Frontal cortex (tissue), 4 donors: ENCODE data around the gene RICTOR. TPM values are rescaled to one million over a fixed set of nuclear protein-coding genes. Genes with fewer than 3 reads are reported as not detected.

Experiments used
- DNase-seq, 2 donors: peaks; one replicate each; pipeline ENCODE4 v3.0.0; 2012; ENCODE audit warnings: low spot score in 2 of 2
- FAIRE-seq: peaks from 2 replicates; lab custom pipeline; 2012; peaks lifted over from hg19 to GRCh38; lab: Jason Lieb, UNC
- small RNA-seq: library from RNA; depleted of rRNA; stranded (forward); fragments of <200 nt; gene quantifications from one replicate; pipeline ENCODE3, GENCODE V24; 2014
- total RNA-seq: library from RNA; depleted of rRNA; stranded (reverse); fragments of >200 nt; gene quantifications from one replicate; pipeline ENCODE4 v1.2.3, GENCODE V29; 2014
- donor health status: control.
- donor health status: control.
- donor health status: control.

RICTOR gene
- total RNA-seq, 1 donor from 2014 or later = 56.7 TPM

DNA sequence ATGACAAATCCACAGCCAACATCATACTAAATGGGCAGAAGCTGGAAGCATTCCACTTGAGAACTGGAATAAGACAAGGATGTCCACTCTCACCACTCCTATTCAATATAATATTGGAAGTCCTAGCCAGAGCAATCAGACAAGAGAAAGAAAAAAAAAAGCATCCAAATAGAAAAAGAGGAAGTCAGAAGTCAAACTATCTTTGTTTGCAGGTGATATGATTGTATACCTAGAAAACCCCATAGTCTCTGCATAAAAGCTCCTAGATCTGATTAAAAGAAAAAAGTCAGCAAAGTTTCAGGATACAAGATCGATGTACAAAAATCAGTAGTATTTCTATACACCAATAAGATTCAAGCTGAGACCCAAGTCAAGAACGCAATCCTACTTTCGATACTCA, 162.3 kb downstream of the RICTOR start:
- no peak for DNase-seq
- FAIRE-seq = no peak

DNA sequence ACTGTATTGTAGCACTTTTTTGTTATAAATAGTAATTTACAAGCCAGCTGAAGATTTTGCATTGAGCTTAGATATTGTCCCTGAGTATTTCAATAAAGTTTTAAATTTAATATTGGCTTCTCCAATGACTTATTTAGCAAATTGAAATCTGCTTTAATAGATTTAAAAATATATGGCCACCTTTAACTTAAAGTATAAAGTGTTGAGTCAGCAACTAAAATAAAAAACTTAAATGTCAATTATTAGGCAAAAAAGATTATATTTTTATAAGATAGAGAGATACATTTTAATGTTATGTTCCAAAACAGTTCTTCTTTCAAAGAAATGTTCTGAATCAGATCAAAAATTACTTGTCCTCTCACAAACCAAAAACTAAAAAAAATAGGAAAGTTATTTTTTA, 167.7 kb downstream of the RICTOR start:
- no peak for DNase-seq
- FAIRE-seq = no peak

DNA sequence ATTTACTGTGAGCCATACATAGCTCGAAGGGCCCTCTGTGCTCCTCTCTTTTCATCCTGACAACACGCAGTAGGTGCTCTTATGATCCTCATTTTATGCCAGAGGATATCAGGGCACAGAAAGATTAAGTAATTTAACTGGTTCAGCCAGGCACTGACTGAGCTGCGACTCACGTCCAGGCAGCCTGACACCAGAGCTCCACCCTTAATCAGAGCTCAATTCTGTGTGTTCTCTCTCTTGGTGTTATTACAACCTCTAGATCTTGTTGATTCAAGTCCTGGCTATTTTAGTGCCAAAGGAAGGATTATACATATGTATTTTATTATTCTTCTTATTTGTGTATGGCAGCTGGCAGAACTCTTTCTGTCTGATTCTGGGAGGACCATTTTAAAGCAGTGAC, 168.7 kb downstream of the RICTOR start:
- DNase-seq (no peak), FAIRE-seq (no peak)

DNA sequence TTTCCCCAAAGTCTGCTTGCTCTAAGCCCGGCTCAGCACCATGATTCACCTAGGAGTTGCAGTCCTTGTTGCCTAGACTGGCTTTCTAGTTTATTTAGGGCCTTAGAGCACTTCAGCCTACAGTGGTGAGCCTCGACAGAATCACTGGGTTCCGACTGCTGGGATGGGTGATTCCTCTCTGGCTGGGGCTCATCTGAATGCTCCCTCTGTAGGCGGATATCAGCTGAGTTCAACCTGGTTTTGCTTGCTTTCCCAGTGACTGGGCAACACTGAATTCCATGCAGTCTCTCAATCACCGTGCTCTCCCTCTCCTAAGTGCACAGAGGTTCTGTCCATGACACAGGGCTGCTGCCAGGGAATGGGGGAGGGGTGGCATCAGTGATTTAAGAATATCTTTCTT, 174.3 kb downstream of the RICTOR start:
- no peak for FAIRE-seq
- no peak for DNase-seq

DNA sequence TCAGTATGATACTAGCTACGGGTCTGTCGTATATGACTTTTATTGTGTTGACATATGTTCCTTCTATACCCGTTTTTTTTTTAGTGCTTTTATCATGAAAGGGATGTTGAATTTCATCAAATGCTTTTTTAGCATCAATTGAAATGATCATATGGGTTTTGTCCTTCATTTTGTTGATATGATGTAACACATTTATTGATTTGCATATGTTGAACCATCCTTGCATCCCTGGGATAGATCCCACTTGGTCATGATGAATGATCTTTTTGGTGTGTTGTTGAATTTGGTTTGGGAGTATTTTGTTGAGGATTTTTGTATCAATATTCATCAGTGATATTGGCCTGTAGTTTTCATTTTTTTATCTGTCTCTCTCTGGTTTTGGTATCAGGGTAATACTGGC, 177.4 kb downstream of the RICTOR start:
- FAIRE-seq = no peak
- no peak for DNase-seq

DNA sequence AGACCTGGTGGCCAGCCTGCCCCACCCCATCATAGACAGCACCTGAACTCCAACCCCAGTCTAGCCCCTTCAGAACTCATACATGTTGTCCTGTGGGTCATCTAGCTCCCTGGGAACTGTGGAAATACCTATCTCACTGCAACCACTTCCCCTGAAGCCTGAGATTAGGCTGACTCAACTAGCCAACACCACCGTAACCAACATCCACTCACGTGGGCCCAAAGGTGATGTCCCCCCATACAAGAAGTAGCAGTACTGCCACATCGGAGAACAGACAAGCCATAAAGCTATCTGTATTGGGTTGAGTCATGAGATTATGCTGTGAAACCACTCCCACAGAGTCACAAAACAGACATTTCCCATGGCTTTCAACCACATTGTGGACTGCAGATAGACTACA, 181.8 kb downstream of the RICTOR start:
- no peak for DNase-seq
- no peak for FAIRE-seq

DNA sequence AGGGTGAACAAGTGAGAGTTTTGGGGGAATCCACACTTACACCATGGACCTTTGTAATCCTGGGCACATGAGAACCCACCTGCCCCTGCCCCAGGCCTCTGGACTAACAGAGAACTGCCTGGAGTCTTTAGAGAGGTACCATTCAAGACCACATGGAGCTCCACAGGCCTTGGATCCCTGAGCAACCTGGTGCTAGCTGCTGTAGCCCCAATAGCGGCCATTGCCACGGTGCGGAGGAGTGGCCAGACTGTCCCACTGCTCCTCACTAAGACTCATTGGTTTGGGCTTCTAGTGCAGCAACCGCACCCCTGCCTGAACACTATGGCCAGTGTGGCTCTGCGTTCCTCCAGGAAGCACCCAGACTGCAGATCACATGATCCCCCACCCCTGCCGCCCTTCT, 182.6 kb downstream of the RICTOR start:
- FAIRE-seq (no peak), DNase-seq (no peak)

DNA sequence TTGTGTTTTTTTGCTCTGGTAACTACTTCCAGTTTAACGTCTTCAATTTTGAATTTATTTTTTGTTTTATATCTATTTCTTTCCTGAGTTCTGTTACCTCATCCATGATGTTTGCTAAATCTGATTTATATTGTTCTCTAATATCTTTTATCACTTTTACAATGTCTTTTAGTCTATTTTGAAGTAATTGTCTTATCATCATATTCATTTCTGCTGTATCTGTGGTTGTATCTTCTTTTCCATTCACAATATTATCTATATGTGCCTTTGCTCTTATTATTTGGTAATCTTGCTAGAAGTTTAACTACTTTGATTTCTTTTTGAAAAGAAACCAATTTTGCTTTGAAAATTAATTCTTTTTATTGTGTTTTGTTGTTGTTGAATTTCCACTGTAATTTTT, 184.8 kb downstream of the RICTOR start:
- FAIRE-seq (no peak), DNase-seq (no peak)

DNA sequence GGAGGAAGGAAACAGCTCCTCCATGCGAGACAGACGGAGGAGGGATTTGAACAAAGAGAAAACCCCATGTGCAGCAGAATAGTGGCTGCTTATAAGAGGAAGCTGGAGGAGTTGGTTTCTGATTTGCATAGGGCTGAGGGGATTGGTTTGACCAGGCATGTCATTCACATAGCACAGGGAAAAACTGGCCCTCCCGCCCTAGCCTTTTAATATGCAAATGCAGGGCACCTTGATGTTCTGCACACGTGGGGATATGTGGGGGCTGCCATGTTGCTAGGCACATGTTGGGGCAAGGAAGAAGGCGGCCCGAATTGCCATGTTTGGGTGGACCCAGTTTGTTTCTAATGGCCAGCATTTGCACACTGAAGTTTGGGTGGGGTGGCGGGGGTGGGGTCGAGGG, 186.2 kb downstream of the RICTOR start:
- no peak for FAIRE-seq

More for the DNA sequence above, 186.2 kb downstream of the RICTOR start:
- DNase-seq = no peak

Small RNAs within 50 kb of the gene (small RNA-seq; reads per million reads assigned to genes)
- not detected for gene AIG1P1

Other genes starting within 250 kb of the RICTOR start
- 0.82 TPM for gene OSMR, start 228.4 kb downstream of the RICTOR start, total RNA-seq
- gene FYB1, start 145.2 kb upstream of the RICTOR start, total RNA-seq = 1.6 TPM